HG03342 (cell line): ENCODE results near the gene OSBPL7.
"Not testable (repeated sequence)": the region's sequence is repeated elsewhere in the genome, so short reads cannot be mapped to it uniquely, and the experiment has no call there.

Source experiments
- ATAC-seq: cut with Tn5 transposase; IDR thresholded peaks from one replicate; pipeline ENCODE4 v1.9.1; 2021; ENCODE audit warnings: mild to moderate bottlenecking, moderate library complexity; ENCODE audit not compliant: unreplicated experiment

OSBPL7 gene

GRCh38 chr17:47774987-47775580 is 46.5 kb downstream of the OSBPL7 start:
- ATAC-seq: no peak

GRCh38 chr17:47774331-47774730 is 47.3 kb downstream of the OSBPL7 start:
- ATAC-seq: no peak

- not testable (repeated sequence) for ATAC-seq
Measured at GRCh38 chr17:47773649-47774048, 47.9 kb downstream of the OSBPL7 start.

DNA sequence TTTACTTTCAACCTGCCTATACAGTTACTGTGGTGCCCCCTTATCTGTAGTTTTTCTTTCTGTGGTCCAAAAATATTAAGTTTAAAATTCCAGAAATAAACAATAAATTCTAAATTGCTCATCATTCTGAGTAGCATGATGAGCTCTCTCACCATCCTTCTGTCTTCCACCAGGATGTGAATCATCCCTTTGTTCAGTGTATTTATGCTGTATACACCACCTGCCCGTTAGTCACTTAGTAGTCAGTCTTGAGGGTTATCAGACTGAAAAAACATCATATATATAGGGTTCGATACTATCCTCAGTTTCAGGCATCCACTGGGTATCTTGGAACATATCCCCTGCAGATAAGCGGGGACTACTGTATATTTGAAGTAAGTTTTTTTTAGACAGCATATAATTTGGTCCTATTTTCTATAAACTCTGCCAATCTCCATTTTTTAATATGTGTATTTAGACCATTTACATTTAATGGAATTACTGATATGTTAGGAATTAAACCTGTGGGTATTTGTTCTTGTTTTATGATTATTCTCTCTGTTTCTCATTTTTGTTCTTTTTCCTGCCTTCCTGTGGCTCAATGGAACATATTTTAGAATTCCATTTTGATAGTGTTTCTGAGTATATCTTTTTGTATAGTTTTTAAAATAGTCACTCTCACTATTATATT is 57.5 kb downstream of the OSBPL7 start:
- ATAC-seq: no peak

DNA sequence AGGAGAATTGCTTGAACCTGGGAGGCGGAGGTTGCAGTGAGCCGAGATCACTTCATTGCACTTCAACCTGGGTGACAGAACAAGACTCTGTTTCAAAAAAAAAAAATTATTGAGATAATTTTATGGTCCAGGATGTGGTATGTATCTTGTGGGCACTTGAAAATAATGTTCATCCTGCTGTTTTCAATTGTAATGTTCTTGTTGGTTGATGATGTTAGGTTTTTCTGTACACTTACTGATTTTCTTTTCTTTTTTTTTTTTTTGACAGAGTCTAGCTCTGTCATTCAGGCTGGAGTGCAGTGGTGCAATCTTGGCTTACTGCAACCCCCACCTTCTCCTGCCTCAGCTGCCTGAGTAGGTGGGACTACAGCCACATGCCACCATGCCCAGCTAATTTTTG is 58.9 kb downstream of the OSBPL7 start:
- ATAC-seq: no peak

DNA sequence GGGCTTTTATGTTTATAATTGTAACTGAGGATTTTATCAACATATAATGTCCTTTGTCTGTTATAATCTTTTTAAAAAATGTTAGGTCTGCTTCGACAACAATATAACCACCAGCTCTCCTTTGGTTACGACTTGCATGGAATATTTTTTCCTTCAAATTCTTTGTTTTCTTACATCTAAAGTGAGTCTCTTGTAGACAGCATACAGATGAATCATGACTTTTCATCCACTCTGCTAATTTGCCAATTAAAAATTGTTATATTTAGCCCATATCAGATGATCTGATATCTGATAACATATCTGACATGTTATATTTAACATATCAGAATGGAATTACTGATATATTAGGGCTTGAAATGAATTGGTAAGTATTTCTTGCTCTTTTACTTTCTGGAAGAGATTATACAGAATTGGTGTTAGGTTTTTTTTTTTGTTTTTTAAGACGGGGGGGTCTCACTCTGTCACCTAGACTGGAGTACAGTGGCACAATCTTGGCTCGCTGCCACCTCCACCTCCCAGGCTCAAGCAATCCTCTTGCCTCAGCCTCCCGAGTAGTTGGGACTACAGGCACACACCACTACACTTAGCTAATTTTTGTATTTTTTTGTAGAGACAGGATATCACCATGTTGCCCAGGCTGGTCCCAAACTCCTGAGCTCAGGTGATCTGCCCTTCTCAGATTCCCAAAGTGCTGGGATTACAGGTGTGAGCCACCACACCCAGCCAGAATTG is 61.0 kb downstream of the OSBPL7 start:
- ATAC-seq: no peak

- no peak for ATAC-seq
Measured at GRCh38 chr17:47757386-47757785, 64.2 kb downstream of the OSBPL7 start.
